Stimulated activated CD8-positive, alpha-beta memory T cell treated with anti-CD3 and anti-CD28 coated beads, Interleukin-15, amount 100 ng/mL, for 1 hour (primary cell): ENCODE data around the gene CDON.

Experiments used
- DNase-seq: peaks from one replicate; pipeline ENCODE4 v3.0.0-alpha.2; 2020; ENCODE audit warnings: low read depth

CDON gene

GRCh38 chr11:125943661-125944349, 118.9 kb downstream of the CDON start:
- no peak for DNase-seq

- DNase-seq: no peak
Observed at GRCh38 chr11:125942771-125943428, 119.8 kb downstream of the CDON start.

GRCh38 chr11:125941619-125942611, 120.8 kb downstream of the CDON start:
- peak; percentile 24 for DNase-seq

GRCh38 chr11:125941267-125941618, 121.4 kb downstream of the CDON start:
- DNase-seq: no peak

GRCh38 chr11:125940145-125940544, 122.5 kb downstream of the CDON start:
- DNase-seq: no peak

- DNase-seq: no peak
Observed at GRCh38 chr11:125939081-125939521, 123.6 kb downstream of the CDON start.

- no peak for DNase-seq
Observed at GRCh38 chr11:125938418-125938817, 124.2 kb downstream of the CDON start.

GRCh38 chr11:125935618-125936199, 127.0 kb downstream of the CDON start:
- DNase-seq: no peak

GRCh38 chr11:125935056-125935455, 127.6 kb downstream of the CDON start:
- DNase-seq: no peak

GRCh38 chr11:125934473-125934872, 128.2 kb downstream of the CDON start:
- DNase-seq: no peak

GRCh38 chr11:125933030-125933813, 129.4 kb downstream of the CDON start:
- no peak for DNase-seq

- DNase-seq: no peak
Observed at GRCh38 chr11:125932301-125932700, 130.4 kb downstream of the CDON start.

GRCh38 chr11:125931668-125932067, 131.0 kb downstream of the CDON start:
- DNase-seq: no peak

- no peak for DNase-seq
Observed at GRCh38 chr11:125931116-125931515, 131.6 kb downstream of the CDON start.

GRCh38 chr11:125930076-125930450, 132.6 kb downstream of the CDON start:
- DNase-seq: no peak

- no peak for DNase-seq
Observed at GRCh38 chr11:125929445-125930075, 133.1 kb downstream of the CDON start.

- DNase-seq: no peak
Observed at GRCh38 chr11:125926682-125927081, 136.0 kb downstream of the CDON start.

- DNase-seq: no peak
Observed at GRCh38 chr11:125925804-125926203, 136.9 kb downstream of the CDON start.

GRCh38 chr11:125925247-125925740, 137.4 kb downstream of the CDON start:
- no peak for DNase-seq

GRCh38 chr11:125924384-125925007, 138.2 kb downstream of the CDON start:
- DNase-seq: no peak
